Heart left ventricle (tissue), 16 donors: Measurements from ENCODE around the gene SLC16A14. TPM values are rescaled to one million over a fixed set of nuclear protein-coding genes. Genes with fewer than 3 reads are reported as not detected.

ENCODE experiments used
- ATAC-seq, 4 donors: fragments of 200-7000 bp; cut with Tn5 transposase; one replicate each; pipeline ENCODE4 v1.9.1; 2020 to 2022; ENCODE audit warnings: moderate library complexity in 4 of 4, mild to moderate bottlenecking in 3 of 4, moderate number of reproducible peaks in 1 of 4
- DNase-seq, 5 donors: peaks; one replicate each; pipeline ENCODE4 v3.0.0-alpha.2; 2020
- H3K27ac ChIP-seq, 12 donors: fragments of 200-600 bp; sonication (generic) in 4 of 12; one replicate each; pipeline versions ENCODE4 v1.5.0 to v1.8.0; 2016 to 2022; ENCODE audit warnings: mild to moderate bottlenecking in 2 of 12
- H3K27me3 ChIP-seq, 9 donors: fragments of 200-600 bp; sonication (generic) in 2 of 9; one replicate each; pipeline versions ENCODE4 v1.5.1 to v1.8.0; 2016 to 2022; ENCODE audit warnings: mild to moderate bottlenecking in 3 of 9
- H3K36me3 ChIP-seq, 9 donors: fragments of 200-600 bp; sonication (generic) in 2 of 9; one replicate each; pipeline versions ENCODE4 v1.5.0 to v1.8.0; 2018 to 2022; ENCODE audit warnings: mild to moderate bottlenecking in 2 of 9
- H3K4me1 ChIP-seq, 12 donors: fragments of 200-600 bp; sonication (generic) in 4 of 12; one replicate each; pipeline versions ENCODE4 v1.5.0 to v1.8.0; 2016 to 2022; ENCODE audit warnings: mild to moderate bottlenecking in 3 of 12
- H3K4me3 ChIP-seq, 12 donors: fragments of 200-600 bp; sonication (generic) in 4 of 12; one replicate each; pipeline versions ENCODE4 v1.5.0 to v1.8.0; 2017 to 2022; ENCODE audit warnings: mild to moderate bottlenecking in 9 of 12, moderate library complexity in 4 of 12
- H3K9me3 ChIP-seq, 12 donors: fragments of 200-600 bp; sonication (generic) in 4 of 12; one replicate each; pipeline versions ENCODE4 v1.5.0 to v1.8.0; 2016 to 2022; ENCODE audit warnings: mild to moderate bottlenecking in 1 of 12
- POLR2A ChIP-seq, 2 donors: fragments of 450-650 bp; IDR thresholded peaks; one replicate each; pipeline ENCODE4 v1.6.1; 2017; ENCODE audit warnings: antibody characterized with exemption in 2 of 2, mild to moderate bottlenecking in 2 of 2, moderate library complexity in 2 of 2
- WGBS, 4 donors: extraction: QIAGEN DNeasy Blood & Tissue Kit in 2 of 4; methylation state at CpG; one replicate each; pipeline versions ENCODE4 v1.1.5 to v1.1.7; 2013 to 2018; 5-methylcytosine and 5-hydroxymethylcytosine counted together
- intact Hi-C, 10 donors: fragments of 100-400 bp; cut with DNase I; formaldehyde crosslinking; loops; one replicate each; pipeline versions ENCODE4 v1.11.1 to v1.14.2; 2022
- polyA plus RNA-seq, 2 donors: library from polyadenylated mRNA; stranded (reverse); fragments of 200-250 nt; gene quantifications; one replicate each; pipeline ENCODE4 v1.2.3, GENCODE V29; 2013
- total RNA-seq, 9 donors: library from RNA; depleted of rRNA in 2 of 9; stranded (reverse); fragments of >200 nt in 2 of 9; fragmentation: NEBNext Ultra II Directional in 3 of 9; extraction: Animal tissue kit (Norgen Biotek cat#: 25700) in 3 of 9; gene quantifications; one replicate each; pipeline versions ENCODE4 v1.1.0 to v1.2.4, GENCODE V29; 2016 to 2023
- TF ChIP-seq, protein P1 (sequence below), 12 donors: fragments of 200-600 bp; sonication (generic) in 4 of 12; IDR thresholded peaks; one replicate each; pipeline versions ENCODE4 v1.5.0 to v1.8.0; 2018 to 2022; ENCODE audit warnings: antibody characterized with exemption in 12 of 12, mild to moderate bottlenecking in 5 of 12
- donor health status: ischemic (EF 13 %, LVEDD 7.1; RV severe dilation, severe dysfunction).
- donor health status: healthy with polysubstance abuse.
- donor health status: DM: no; HTN: yes; CAD: no.
- donor health status: DM: no; HTN: no; CAD: no.
- donor health status: ischemic (EF 25% LVEDD 6.9; RV normal size, moderate dysfunction).
- donor health status: ischemic (EF 25% LVEDD 5.7; RV mildly dilated, moderate dysfunction).
- donor health status: healthy.
- donor health status: DM: yes; HTN: yes; CAD: no.
- donor health status: ischemic (EF 35%, LVEDD 5.7; RV mildly dilated, moderate dysfunction).
- donor health status: nonischemic (EF 11% LVEDD 7.7; RV severe dilation, severe dysfunction).
- donor health status: DM: yes; HTN: yes; CAD: no.
- donor health status: PGD.
- donor health status: ischemic (EF 29% LVEDD 5.4; RV normal size, mild dysfunction).
- donor health status: nonischemic (EF 23%, LVEDD 6.1; RV moderate dilation, normal function).

The SLC16A14 gene
- total and polyA plus RNA-seq, 11 donors, result 0.53 to 5.2 (median 3.1) TPM

DNA sequence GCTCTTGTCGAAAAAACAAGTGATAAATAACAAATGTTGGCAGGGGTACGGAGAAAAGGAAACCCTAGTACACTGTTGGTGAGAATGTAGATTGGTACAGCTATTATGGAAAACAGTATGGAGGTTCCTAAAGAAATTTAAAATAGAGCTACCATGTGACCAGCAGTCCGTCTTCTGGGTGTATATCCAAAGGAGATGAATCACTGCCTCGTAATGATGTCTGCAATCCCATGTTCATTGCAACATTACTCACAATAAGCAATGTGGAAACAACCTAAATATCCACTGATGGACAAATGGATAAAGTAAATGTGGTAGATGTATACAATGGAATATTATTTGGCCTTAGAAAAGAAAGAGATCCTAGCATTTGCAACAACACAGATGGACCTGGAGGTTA is 50.6 kb downstream of the SLC16A14 start:
- intact Hi-C loops, result no loop called here
- WGBS, 4 donors, result 91 to 95% (median 93%) methylated on average over 4 of the region's 4 CpGs

DNA sequence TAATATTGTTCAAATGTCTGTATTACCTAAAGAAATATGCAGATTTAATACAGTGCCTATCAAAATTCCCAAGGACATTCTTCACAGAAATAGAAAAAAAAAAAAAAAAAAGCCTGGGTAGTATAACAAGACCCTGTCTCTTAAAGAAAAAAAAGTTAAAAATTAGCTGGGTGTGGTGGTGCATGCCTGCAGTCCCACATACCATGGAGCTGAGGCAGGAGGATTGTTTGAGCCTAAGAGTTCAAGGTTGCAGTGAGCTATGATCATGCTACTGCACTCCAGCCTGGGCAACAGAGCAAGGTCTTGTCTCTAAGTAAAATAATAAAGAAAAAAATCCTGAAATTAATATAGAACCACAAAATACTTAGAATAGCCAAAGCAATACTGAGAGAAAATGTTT is 51.9 kb downstream of the SLC16A14 start:
- TF ChIP-seq POLR2A (IDR thresholded peaks at IDR 0.05), result no peak
- TF ChIP-seq, protein P1, sequence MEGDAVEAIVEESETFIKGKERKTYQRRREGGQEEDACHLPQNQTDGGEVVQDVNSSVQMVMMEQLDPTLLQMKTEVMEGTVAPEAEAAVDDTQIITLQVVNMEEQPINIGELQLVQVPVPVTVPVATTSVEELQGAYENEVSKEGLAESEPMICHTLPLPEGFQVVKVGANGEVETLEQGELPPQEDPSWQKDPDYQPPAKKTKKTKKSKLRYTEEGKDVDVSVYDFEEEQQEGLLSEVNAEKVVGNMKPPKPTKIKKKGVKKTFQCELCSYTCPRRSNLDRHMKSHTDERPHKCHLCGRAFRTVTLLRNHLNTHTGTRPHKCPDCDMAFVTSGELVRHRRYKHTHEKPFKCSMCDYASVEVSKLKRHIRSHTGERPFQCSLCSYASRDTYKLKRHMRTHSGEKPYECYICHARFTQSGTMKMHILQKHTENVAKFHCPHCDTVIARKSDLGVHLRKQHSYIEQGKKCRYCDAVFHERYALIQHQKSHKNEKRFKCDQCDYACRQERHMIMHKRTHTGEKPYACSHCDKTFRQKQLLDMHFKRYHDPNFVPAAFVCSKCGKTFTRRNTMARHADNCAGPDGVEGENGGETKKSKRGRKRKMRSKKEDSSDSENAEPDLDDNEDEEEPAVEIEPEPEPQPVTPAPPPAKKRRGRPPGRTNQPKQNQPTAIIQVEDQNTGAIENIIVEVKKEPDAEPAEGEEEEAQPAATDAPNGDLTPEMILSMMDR (IDR thresholded peaks at IDR 0.05), result no peak
- H3K9me3 ChIP-seq, result no peaks in the 10 kb centered on the region
- no peaks in the 10 kb centered on the region for H3K36me3 ChIP-seq
- DNase-seq (no peak), ATAC-seq (no peak)
- H3K4me1 ChIP-seq, result no peaks in the 10 kb centered on the region
- no peak overlapping the region for H3K27ac ChIP-seq
- intact Hi-C loops, result no loop called here
- H3K27me3 ChIP-seq, result no peaks in the 10 kb centered on the region
- no peak overlapping the region for H3K4me3 ChIP-seq

More for the DNA sequence above, 50.6 kb downstream of the SLC16A14 start:
- no peaks in the 10 kb centered on the region for H3K27me3 ChIP-seq
- no peak for DNase-seq
- H3K4me1 ChIP-seq, result no peaks in the 10 kb centered on the region
- no peak overlapping the region for H3K27ac ChIP-seq
- TF ChIP-seq, protein P1 (IDR thresholded peaks at IDR 0.05), result no peak
- no peak for TF ChIP-seq POLR2A (IDR thresholded peaks at IDR 0.05)
- H3K9me3 ChIP-seq, result no peaks in the 10 kb centered on the region
- no peaks in the 10 kb centered on the region for H3K36me3 ChIP-seq
- H3K4me3 ChIP-seq, result no peak overlapping the region
- ATAC-seq, result no peak

DNA sequence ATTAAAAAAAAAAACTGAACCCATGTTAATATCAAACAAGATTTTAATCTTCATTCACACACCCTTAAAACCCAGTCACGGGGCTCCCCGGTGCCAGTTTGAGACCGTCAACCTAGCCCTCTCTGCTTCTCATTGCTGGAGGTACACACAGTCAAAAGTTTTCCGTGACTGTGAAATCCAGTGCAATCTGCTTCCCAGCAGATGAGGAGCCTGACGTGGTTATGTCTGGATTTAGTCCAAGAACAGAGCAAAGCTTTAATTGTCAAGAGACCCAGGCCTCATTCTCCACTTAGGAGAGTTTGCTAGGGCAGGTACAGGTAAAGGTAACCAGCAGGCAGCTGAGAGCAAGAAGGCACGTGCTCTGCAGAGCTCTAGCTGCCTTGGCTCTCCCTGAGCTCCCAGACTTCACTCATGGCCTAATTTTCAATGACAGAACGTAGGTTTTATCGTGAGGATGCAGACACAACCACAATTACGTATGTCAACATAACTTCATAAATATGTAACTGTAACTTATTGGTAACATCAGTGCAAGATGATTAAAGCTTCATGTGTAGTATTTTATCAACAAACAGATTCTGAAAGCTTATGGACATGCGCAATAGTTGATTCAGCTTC is 56.3 kb downstream of the SLC16A14 start:
- Histone ChIP-seq H3K27ac (no peak overlapping the region), H3K4me3 (no peak overlapping the region), H3K9me3 (no peaks in the 10 kb centered on the region), H3K4me1 (peaks cover 0 to 9% (median 2%) of the 10 kb centered on the region in 12 donors), H3K36me3 (no peaks in the 10 kb centered on the region), H3K27me3 (no peaks in the 10 kb centered on the region)
- DNase-seq, result no peak
- TF ChIP-seq, protein P1 (IDR thresholded peaks at IDR 0.05), result no peak
- no peak for TF ChIP-seq POLR2A (IDR thresholded peaks at IDR 0.05)
- WGBS, 4 donors, result 90 to 93% (median 91%) methylated on average over 10 of the region's 10 CpGs
- ATAC-seq, result no peak
- intact Hi-C loops, result no loop called here

DNA sequence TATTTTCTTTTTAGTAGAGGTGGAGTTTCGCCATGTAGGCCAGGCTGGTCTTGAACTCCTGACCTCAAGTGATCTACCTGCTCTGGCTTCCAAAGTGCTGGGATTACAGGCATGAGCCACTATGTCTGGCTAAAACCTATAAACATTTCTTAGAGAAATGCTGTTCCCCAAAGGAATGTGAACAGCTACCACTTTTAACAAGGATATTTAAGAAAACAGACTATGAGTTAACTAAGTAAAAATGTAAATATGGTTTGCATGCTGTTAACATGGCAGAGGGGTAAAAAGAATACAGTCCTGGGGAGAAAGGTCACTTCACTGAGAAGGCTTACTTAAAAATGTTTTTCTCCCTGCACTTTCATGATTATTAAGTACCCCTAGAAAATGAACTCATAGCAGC is 57.1 kb downstream of the SLC16A14 start:
- H3K27me3 ChIP-seq, result no peaks in the 10 kb centered on the region
- no peak for TF ChIP-seq POLR2A (IDR thresholded peaks at IDR 0.05)
- TF ChIP-seq, protein P1 (IDR thresholded peaks at IDR 0.05), result no peak
- whole genome bisulfite sequencing, 4 donors, result 90 to 100% (median 97%) methylated on average over 1 of the region's 1 CpG
- H3K4me3 ChIP-seq, result no peak overlapping the region
- intact Hi-C loops, result no loop called here
- no peaks in the 10 kb centered on the region for H3K36me3 ChIP-seq
- no peak for ATAC-seq
- H3K9me3 ChIP-seq, result no peaks in the 10 kb centered on the region
- peaks cover 0 to 9% (median 2%) of the 10 kb centered on the region in 12 donors for H3K4me1 ChIP-seq
- no peak for DNase-seq
- H3K27ac ChIP-seq, result no peak overlapping the region
